ENCODE data around the gene KRT40. TPM values are rescaled to one million over a fixed set of nuclear protein-coding genes. Genes with fewer than 3 reads are reported as not detected.

The KRT40 gene
- total RNA-seq, 4 donors from 2014 or later = 12.3 TPM; not detected in 3

GRCh38 chr17:40951011-40951622 is 33.0 kb downstream of the KRT40 start:
- TF ChIP-seq POLR2A (IDR thresholded peaks at IDR 0.05) (no peak), CTCF (IDR thresholded peaks at IDR 0.05) (no peak)
- intact Hi-C loops (cut with DNase I; ENCODE audit: low total_unique reads) = no loop called here
- DNase-seq (ENCODE audit: low spot score in 2 of 2) = no peak
- 95 to 100% methylated on average over 2 of the region's 2 CpGs for WGBS, 2 donors
- H3K4me3 ChIP-seq (ENCODE audit: low read depth, poor library complexity, severe bottlenecking) = no peak overlapping the region

GRCh38 chr17:40950176-40950575 is 34.0 kb downstream of the KRT40 start:
- intact Hi-C loops (cut with DNase I; ENCODE audit: low total_unique reads) = no loop called here
- no peak overlapping the region for H3K4me3 ChIP-seq (ENCODE audit: low read depth, poor library complexity, severe bottlenecking)
- TF ChIP-seq POLR2A (IDR thresholded peaks at IDR 0.05) = no peak
- no peak for TF ChIP-seq CTCF (IDR thresholded peaks at IDR 0.05)
- no peak for DNase-seq (ENCODE audit: low spot score in 2 of 2)
- 73 to 76% methylated on average over 7 of the region's 7 CpGs for WGBS, 2 donors

- TF ChIP-seq CTCF (IDR thresholded peaks at IDR 0.05) (no peak), POLR2A (IDR thresholded peaks at IDR 0.05) (no peak)
- WGBS, 2 donors = 57% methylated on average over 10 of the region's 10 CpGs
- H3K4me3 ChIP-seq (ENCODE audit: low read depth, poor library complexity, severe bottlenecking) = no peak overlapping the region
- no peak for DNase-seq (ENCODE audit: low spot score in 2 of 2)
- intact Hi-C loops (cut with DNase I; ENCODE audit: low total_unique reads) = no loop called here
Observed at GRCh38 chr17:40949418-40949817, 34.7 kb downstream of the KRT40 start.

GRCh38 chr17:40947929-40948328 is 36.2 kb downstream of the KRT40 start:
- intact Hi-C loops (cut with DNase I; ENCODE audit: low total_unique reads) = no loop called here
- WGBS, 2 donors = 77 to 79% methylated on average over 2 of the region's 2 CpGs
- TF ChIP-seq POLR2A (IDR thresholded peaks at IDR 0.05) (no peak), CTCF (IDR thresholded peaks at IDR 0.05) (no peak)
- no peak for DNase-seq (ENCODE audit: low spot score in 2 of 2)
- H3K4me3 ChIP-seq (ENCODE audit: low read depth, poor library complexity, severe bottlenecking) = no peak overlapping the region

GRCh38 chr17:40945414-40945813 is 38.7 kb downstream of the KRT40 start:
- H3K4me3 ChIP-seq (ENCODE audit: low read depth, poor library complexity, severe bottlenecking) = no peak overlapping the region
- intact Hi-C loops (cut with DNase I; ENCODE audit: low total_unique reads) = no loop called here
- no peak for TF ChIP-seq CTCF (IDR thresholded peaks at IDR 0.05)
- TF ChIP-seq POLR2A (IDR thresholded peaks at IDR 0.05) = no peak
- 73 to 91% methylated on average over 6 of the region's 6 CpGs for WGBS, 2 donors
- no peak for DNase-seq (ENCODE audit: low spot score in 2 of 2)

- intact Hi-C loops (cut with DNase I; ENCODE audit: low total_unique reads) = no loop called here
- H3K4me3 ChIP-seq (ENCODE audit: low read depth, poor library complexity, severe bottlenecking) = no peak overlapping the region
- WGBS, 2 donors = 41 to 51% methylated on average over 1 of the region's 1 CpG
- TF ChIP-seq POLR2A (IDR thresholded peaks at IDR 0.05) (no peak), CTCF (IDR thresholded peaks at IDR 0.05) (no peak)
- no peak for DNase-seq (ENCODE audit: low spot score in 2 of 2)
Observed at GRCh38 chr17:40944531-40944930, 39.6 kb downstream of the KRT40 start.
